PC-3 (cell line): ENCODE results near the gene SLC13A2. TPM values are rescaled to one million over a fixed set of nuclear protein-coding genes. Genes with fewer than 3 reads are reported as not detected.

Experiments
- ATAC-seq: fragments of 200-7000 bp; cut with Tn5 transposase; 2 replicates; pipeline ENCODE4 v1.9.1; 2020; ENCODE audit warnings: mild to moderate bottlenecking, moderate library complexity
- BruUV-seq: library from RNA; stranded (reverse); fragments of 400-500 nt; replicated peaks from 2 replicates; lab custom pipeline; 2021; lab: Mats Ljungman, UMichigan
- CTCF ChIA-PET: fragments of 300-600 bp; sonication (Branson Sonifier 250); formaldehyde crosslinking; loops from one replicate; lab custom pipeline; 2022; ENCODE audit warnings: antibody characterized with exemption; lab: Charles Lee
- POLR2A ChIA-PET: fragments of 300-600 bp; sonication (Branson Sonifier 250); formaldehyde crosslinking; loops from one replicate; lab custom pipeline; 2022; ENCODE audit warnings: antibody characterized with exemption; ENCODE audit not compliant: unreplicated experiment; lab: Charles Lee
- DNase-seq: peaks from one replicate; pipeline ENCODE4 v3.0.0-alpha.2; 2015
- H2AFZ ChIP-seq: fragments of 300-600 bp; sonication (generic); 2 replicates; pipeline ENCODE4 v1.6.0; 2016; ENCODE audit warnings: antibody characterized with exemption, low read length
- H3F3A ChIP-seq: fragments of 300-600 bp; sonication (generic); one replicate; pipeline ENCODE4 v1.6.0; 2017; ENCODE audit warnings: antibody characterized with exemption, low read length, control low read depth, mild to moderate bottlenecking; ENCODE audit not compliant: unreplicated experiment
- H3K27ac ChIP-seq: fragments of 300-600 bp; sonication (generic); 2 replicates; pipeline ENCODE4 v1.5.1; 2016; ENCODE audit warnings: mild to moderate bottlenecking, low read length
- H3K27me3 ChIP-seq: fragments of 300-600 bp; sonication (generic); 2 replicates; pipeline ENCODE4 v1.6.1; 2016; ENCODE audit warnings: low read length, mixed read lengths
- H3K36me3 ChIP-seq: fragments of 300-600 bp; sonication (generic); 2 replicates; pipeline ENCODE4 v1.6.1; 2016; ENCODE audit warnings: low read depth, mixed run types, low read length, mixed read lengths
- H3K4me1 ChIP-seq: fragments of 300-600 bp; sonication (generic); 2 replicates; pipeline ENCODE4 v1.5.1; 2016; ENCODE audit warnings: low read length; ENCODE audit not compliant: insufficient read depth
- H3K4me2 ChIP-seq: fragments of 300-600 bp; sonication (generic); 2 replicates; pipeline ENCODE4 v1.6.0; 2016; ENCODE audit warnings: low read length
- H3K4me3 ChIP-seq: fragments of 300-600 bp; sonication (generic); 2 replicates; pipeline ENCODE4 v1.5.1; 2016; ENCODE audit warnings: mild to moderate bottlenecking, low read length, mixed read lengths
- H3K79me2 ChIP-seq: fragments of 300-600 bp; sonication (generic); 2 replicates; pipeline ENCODE4 v1.6.1; 2017; ENCODE audit warnings: low read length, mixed read lengths
- H3K9ac ChIP-seq: fragments of 300-600 bp; sonication (generic); 2 replicates; pipeline ENCODE4 v1.6.0; 2016; ENCODE audit warnings: mild to moderate bottlenecking, low read length
- H3K9me2 ChIP-seq: fragments of 300-600 bp; sonication (generic); replicated peaks from 2 replicates; pipeline ENCODE4 v1.6.1; 2016; ENCODE audit warnings: mixed run types, low read length, mixed read lengths
- H3K9me3 ChIP-seq: fragments of 300-600 bp; sonication (generic); 2 replicates; pipeline ENCODE4 v1.6.1; 2016; ENCODE audit warnings: low read length, mixed read lengths
- H4K20me1 ChIP-seq: fragments of 300-600 bp; sonication (generic); 2 replicates; pipeline ENCODE4 v1.6.1; 2016; ENCODE audit warnings: low read length, mixed read lengths
- CTCF ChIP-seq: fragments of 300-600 bp; sonication (generic); conservative IDR thresholded peaks from 2 replicates; pipeline ENCODE4 v1.5.1; 2017; ENCODE audit warnings: antibody characterized with exemption, low read depth, mild to moderate bottlenecking, low read length
- EZH2 ChIP-seq: fragments of 300-600 bp; sonication (generic); IDR thresholded peaks from one replicate; pipeline ENCODE4 v1.6.1; 2017; ENCODE audit warnings: antibody characterized with exemption, mild to moderate bottlenecking, low read length; ENCODE audit not compliant: unreplicated experiment
- EZH2phosphoT487 ChIP-seq: fragments of 300-600 bp; sonication (generic); IDR thresholded peaks from 2 replicates; pipeline ENCODE4 v1.6.1; 2018; ENCODE audit warnings: mild to moderate bottlenecking, antibody characterized with exemption, low read length, borderline replicate concordance
- intact Hi-C: fragments of 100-400 bp; cut with micrococcal nuclease; formaldehyde crosslinking; loops from 2 replicates; pipeline ENCODE4 v1.9.0; 2023
- total RNA-seq: library from RNA; depleted of rRNA; stranded (reverse); fragments of >200 nt; gene quantifications from 2 replicates; pipeline ENCODE4 v1.2.3, GENCODE V29; 2014

The SLC13A2 gene
- total RNA-seq, 1 experiment from 2014 or later = not detected

GRCh38 chr17:28536532-28537218 lies 63.2 kb downstream of the SLC13A2 start:
- no peaks in the 10 kb centered on the region for H3F3A ChIP-seq
- no peaks in the 10 kb centered on the region for H3K36me3 ChIP-seq
- H3K9me2 ChIP-seq = no peaks in the 10 kb centered on the region
- intact Hi-C loops = no loop called here
- H3K27ac ChIP-seq = no peak overlapping the region
- ATAC-seq (no peak), DNase-seq (no peak)
- H3K9ac ChIP-seq = no peak overlapping the region
- H3K79me2 ChIP-seq = no peaks in the 10 kb centered on the region
- CTCF ChIA-PET = no interaction called here
- BruUV-seq = no TSS peak
- no peak overlapping the region for H3K4me3 ChIP-seq
- no peaks in the 10 kb centered on the region for H3K9me3 ChIP-seq
- no peaks in the 10 kb centered on the region for H3K27me3 ChIP-seq
- no peak for TF ChIP-seq EZH2phosphoT487
- no peak for TF ChIP-seq CTCF
- no peak for TF ChIP-seq EZH2
- H4K20me1 ChIP-seq = no peaks in the 10 kb centered on the region
- peaks cover 17% of the 10 kb centered on the region; the same call in 1 of the 2 replicates for H3K4me1 ChIP-seq
- H3K4me2 ChIP-seq = no peak overlapping the region
- POLR2A ChIA-PET = no interaction called here
- no peak overlapping the region for H2AFZ ChIP-seq

DNA sequence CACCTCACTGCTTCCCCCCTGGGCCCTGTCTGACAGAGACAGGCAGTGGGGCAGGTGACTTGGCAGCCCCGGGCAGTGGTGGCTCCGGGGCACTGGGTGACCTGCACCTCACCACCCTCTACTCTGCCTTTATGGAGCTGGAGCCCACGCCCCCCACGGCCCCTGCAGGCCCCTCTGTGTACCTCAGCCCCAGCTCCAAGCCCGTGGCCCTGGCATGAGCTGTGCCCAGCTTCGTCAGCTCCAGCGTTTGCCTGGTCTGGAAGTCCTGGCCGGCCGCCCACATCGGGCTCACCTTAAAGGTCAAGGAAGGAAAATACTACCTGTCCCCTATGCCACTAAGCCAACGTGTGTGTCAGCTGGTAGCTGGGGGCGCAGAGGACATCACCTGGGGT lies 63.8 kb downstream of the SLC13A2 start:
- no peaks in the 10 kb centered on the region for H4K20me1 ChIP-seq
- TF ChIP-seq CTCF = no peak
- TF ChIP-seq EZH2phosphoT487 = no peak
- no peak for TF ChIP-seq EZH2
- BruUV-seq = no TSS peak
- no peaks in the 10 kb centered on the region for H3K27me3 ChIP-seq
- no peak overlapping the region for H3K4me2 ChIP-seq
- no peaks in the 10 kb centered on the region for H3K9me2 ChIP-seq
- no peaks in the 10 kb centered on the region for H3K79me2 ChIP-seq
- H3K4me1 ChIP-seq = peaks cover 17% of the 10 kb centered on the region; the same call in 1 of the 2 replicates
- no peaks in the 10 kb centered on the region for H3F3A ChIP-seq
- no peak overlapping the region for H2AFZ ChIP-seq
- ATAC-seq = no peak
- no peaks in the 10 kb centered on the region for H3K9me3 ChIP-seq
- CTCF ChIA-PET = no interaction called here
- no peaks in the 10 kb centered on the region for H3K36me3 ChIP-seq
- POLR2A ChIA-PET = no interaction called here
- no peak overlapping the region for H3K4me3 ChIP-seq
- intact Hi-C loops = no loop called here
- H3K27ac ChIP-seq = no peak overlapping the region
- H3K9ac ChIP-seq = no peak overlapping the region
- DNase-seq = no peak

GRCh38 chr17:28538296-28538895 lies 65.0 kb downstream of the SLC13A2 start:
- ChIA-PET CTCF (no interaction called here), POLR2A (no interaction called here)
- Histone ChIP-seq H3K4me3 (no peak overlapping the region), H3K9me3 (no peaks in the 10 kb centered on the region), H3K9ac (no peak overlapping the region), H3F3A (no peaks in the 10 kb centered on the region), H4K20me1 (no peaks in the 10 kb centered on the region), H3K79me2 (no peaks in the 10 kb centered on the region), H3K27me3 (no peaks in the 10 kb centered on the region), H3K4me1 (peaks cover 7% of the 10 kb centered on the region; the same call in 1 of the 2 replicates), H3K4me2 (no peak overlapping the region), H2AFZ (no peak overlapping the region), H3K27ac (no peak overlapping the region), H3K9me2 (no peaks in the 10 kb centered on the region), H3K36me3 (no peaks in the 10 kb centered on the region)
- intact Hi-C loops = no loop called here
- DNase-seq (no peak), ATAC-seq (no peak)
- no TSS peak for BruUV-seq
- TF ChIP-seq EZH2phosphoT487 (no peak), EZH2 (no peak), CTCF (no peak)
